Colonic mucosa (tissue), 4 donors: ENCODE data around the gene YWHAE. TPM values are rescaled to one million over a fixed set of nuclear protein-coding genes. Genes with fewer than 3 reads are reported as not detected.
"Not testable (repeated sequence)": the region's sequence is repeated elsewhere in the genome, so short reads cannot be mapped to it uniquely, and the experiment has no call there.

Source experiments
- DNase-seq: peaks from one replicate; pipeline ENCODE4 v3.0.0-alpha.2; 2020
- H3K27ac ChIP-seq: fragments of 200-600 bp; one replicate; pipeline ENCODE4 v1.8.0; 2021
- H3K27me3 ChIP-seq: fragments of 200-600 bp; one replicate; pipeline ENCODE4 v1.8.0; 2021
- H3K36me3 ChIP-seq: fragments of 200-600 bp; one replicate; pipeline ENCODE4 v1.8.0; 2021
- H3K4me1 ChIP-seq: fragments of 200-600 bp; one replicate; pipeline ENCODE4 v1.8.0; 2021; ENCODE audit warnings: mild to moderate bottlenecking
- H3K4me3 ChIP-seq: fragments of 200-600 bp; one replicate; pipeline ENCODE4 v1.8.0; 2021
- H3K9ac ChIP-seq, 2 donors: one replicate each; pipeline ENCODE4 v1.7.0; 2013; ENCODE audit warnings: control low read depth in 2 of 2, low read depth in 2 of 2, low read length in 2 of 2
- H3K9me3 ChIP-seq: fragments of 200-600 bp; one replicate; pipeline ENCODE4 v1.8.0; 2021
- CTCF ChIP-seq: fragments of 200-600 bp; IDR thresholded peaks from one replicate; pipeline ENCODE4 v1.8.0; 2022; ENCODE audit warnings: antibody characterized with exemption, mild to moderate bottlenecking
- intact Hi-C: fragments of 100-400 bp; cut with DNase I; formaldehyde crosslinking; loops from one replicate; pipeline ENCODE4 v1.14.1; 2022
- total RNA-seq, 2 donors: library from RNA; stranded (reverse); fragmentation: NEBNext Ultra II Directional in 1 of 2; extraction: Animal tissue kit (Norgen Biotek cat#: 25700) in 1 of 2; gene quantifications; one replicate each; pipeline ENCODE4 v1.2.1, GENCODE V29; 2021
- donor health status: healthy.
- donor health status: DM: no; HTN: no; CAD: no.
- donor health status: DM: no; HTN: no; CAD: no.

YWHAE gene
- total RNA-seq, 2 donors from 2014 or later: 533 to 644 TPM

- no peak for TF ChIP-seq CTCF
- H3K36me3 ChIP-seq: no peaks in the 10 kb centered on the region
- H3K9ac ChIP-seq: no peak overlapping the region
- H3K27ac ChIP-seq: no peak overlapping the region
- intact Hi-C loops: no loop called here
- H3K27me3 ChIP-seq: no peaks in the 10 kb centered on the region
- H3K4me3 ChIP-seq: no peak overlapping the region
- DNase-seq: no peak
- H3K4me1 ChIP-seq: no peaks in the 10 kb centered on the region
- no peaks in the 10 kb centered on the region for H3K9me3 ChIP-seq
These were observed 20.1 kb upstream of the YWHAE start for GRCh38 chr17:1420163-1420562.

- H3K9ac ChIP-seq, H3K36me3 ChIP-seq, DNase-seq, H3K9me3 ChIP-seq, H3K27ac ChIP-seq, intact Hi-C loops, H3K4me3 ChIP-seq, H3K27me3 ChIP-seq, H3K4me1 ChIP-seq: not testable (repeated sequence)
These were observed 18.5 kb upstream of the YWHAE start for GRCh38 chr17:1418476-1418875.

- no peaks in the 10 kb centered on the region for H3K9me3 ChIP-seq
- H3K27ac ChIP-seq: no peak overlapping the region
- H3K36me3 ChIP-seq: no peaks in the 10 kb centered on the region
- H3K4me1 ChIP-seq: no peaks in the 10 kb centered on the region
- no peak for DNase-seq
- no peak overlapping the region for H3K9ac ChIP-seq
- H3K27me3 ChIP-seq: no peaks in the 10 kb centered on the region
- no peak overlapping the region for H3K4me3 ChIP-seq
- intact Hi-C loops: no loop called here
- TF ChIP-seq CTCF: no peak
These were observed 16.4 kb upstream of the YWHAE start for GRCh38 chr17:1416414-1416813.

GRCh38 chr17:1414634-1415033 lies 14.6 kb upstream of the YWHAE start:
- H3K36me3 ChIP-seq: no peaks in the 10 kb centered on the region
- DNase-seq: no peak
- no peak overlapping the region for H3K9ac ChIP-seq
- no peaks in the 10 kb centered on the region for H3K4me1 ChIP-seq
- no peak overlapping the region for H3K27ac ChIP-seq
- H3K4me3 ChIP-seq: no peak overlapping the region
- H3K9me3 ChIP-seq: no peaks in the 10 kb centered on the region
- no peaks in the 10 kb centered on the region for H3K27me3 ChIP-seq
- intact Hi-C loops: no loop called here
- no peak for TF ChIP-seq CTCF

- Histone ChIP-seq H3K27ac (no peak overlapping the region), H3K9me3 (no peaks in the 10 kb centered on the region), H3K27me3 (no peaks in the 10 kb centered on the region), H3K36me3 (no peaks in the 10 kb centered on the region), H3K4me1 (no peaks in the 10 kb centered on the region), H3K9ac (no peak overlapping the region), H3K4me3 (no peak overlapping the region)
- DNase-seq: no peak
- intact Hi-C loops: no loop called here
- no peak for TF ChIP-seq CTCF
These were observed 14.1 kb upstream of the YWHAE start for GRCh38 chr17:1414001-1414574.

- intact Hi-C loops: no loop called here
- H3K9me3 ChIP-seq: no peaks in the 10 kb centered on the region
These were observed 13.3 kb upstream of the YWHAE start for GRCh38 chr17:1413281-1413791.

More at GRCh38 chr17:1413281-1413791, 13.3 kb upstream of the YWHAE start:
- Histone ChIP-seq H3K27ac (no peak overlapping the region), H3K9ac (no peak overlapping the region), H3K36me3 (no peaks in the 10 kb centered on the region), H3K4me3 (no peak overlapping the region), H3K4me1 (no peaks in the 10 kb centered on the region), H3K27me3 (no peaks in the 10 kb centered on the region)
- no peak for TF ChIP-seq CTCF
- peak; percentile 38 for DNase-seq
